ENCODE measurements around the gene LRRN3. TPM values are rescaled to one million over a fixed set of nuclear protein-coding genes. Genes with fewer than 3 reads are reported as not detected.

Gene LRRN3
- total and polyA plus RNA-seq, 2 experiments from 2014 or later: 3.7 to 6.8 TPM

DNA sequence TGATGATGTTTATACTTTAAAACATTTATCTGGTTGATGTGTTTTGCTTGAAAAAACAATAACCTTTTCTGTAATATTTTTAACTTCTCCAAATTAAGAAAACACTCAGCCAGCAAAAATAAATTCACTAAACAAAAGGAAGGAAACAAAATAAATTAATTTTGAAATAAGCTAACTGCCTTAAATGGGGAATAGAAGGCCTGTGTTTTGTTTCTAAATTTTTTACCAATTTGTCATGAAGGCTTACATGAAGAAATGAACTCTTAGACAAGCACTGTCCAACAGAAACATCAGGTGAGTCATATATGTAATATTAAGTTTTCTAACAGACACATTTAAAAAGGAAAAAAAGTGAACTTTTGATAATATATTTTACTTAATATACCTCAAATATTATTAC, 68.5 kb downstream of the LRRN3 start:
- DNase-seq (ENCODE audit: low spot score): no peak
- Histone ChIP-seq H3K9me2 (replicated peaks; ENCODE audit: insufficient read depth) (no peaks in the 10 kb centered on the region), H2AFZ (no peak overlapping the region), H3K79me2 (no peaks in the 10 kb centered on the region), H4K20me1 (ENCODE audit: insufficient read depth, poor library complexity, severe bottlenecking) (no peaks in the 10 kb centered on the region), H3K27ac (no peak overlapping the region), H3K4me2 (no peak overlapping the region), H3K36me3 (replicated peaks; ENCODE audit: insufficient read depth, low read depth) (no peaks in the 10 kb centered on the region), H3K27me3 (no peaks in the 10 kb centered on the region), H3K9me3 (ENCODE audit: low read depth) (no peaks in the 10 kb centered on the region), H3K4me1 (ENCODE audit: insufficient read depth) (no peaks in the 10 kb centered on the region), H3K4me3 (no peak overlapping the region)
- TF ChIP-seq EZH2 (IDR thresholded peaks at IDR 0.05; ENCODE audit: borderline replicate concordance) (no peak), EZH2phosphoT487 (IDR thresholded peaks at IDR 0.05; ENCODE audit: low read depth, severe bottlenecking, unreplicated experiment) (no peak)
- TF ChIP-seq, protein P1, sequence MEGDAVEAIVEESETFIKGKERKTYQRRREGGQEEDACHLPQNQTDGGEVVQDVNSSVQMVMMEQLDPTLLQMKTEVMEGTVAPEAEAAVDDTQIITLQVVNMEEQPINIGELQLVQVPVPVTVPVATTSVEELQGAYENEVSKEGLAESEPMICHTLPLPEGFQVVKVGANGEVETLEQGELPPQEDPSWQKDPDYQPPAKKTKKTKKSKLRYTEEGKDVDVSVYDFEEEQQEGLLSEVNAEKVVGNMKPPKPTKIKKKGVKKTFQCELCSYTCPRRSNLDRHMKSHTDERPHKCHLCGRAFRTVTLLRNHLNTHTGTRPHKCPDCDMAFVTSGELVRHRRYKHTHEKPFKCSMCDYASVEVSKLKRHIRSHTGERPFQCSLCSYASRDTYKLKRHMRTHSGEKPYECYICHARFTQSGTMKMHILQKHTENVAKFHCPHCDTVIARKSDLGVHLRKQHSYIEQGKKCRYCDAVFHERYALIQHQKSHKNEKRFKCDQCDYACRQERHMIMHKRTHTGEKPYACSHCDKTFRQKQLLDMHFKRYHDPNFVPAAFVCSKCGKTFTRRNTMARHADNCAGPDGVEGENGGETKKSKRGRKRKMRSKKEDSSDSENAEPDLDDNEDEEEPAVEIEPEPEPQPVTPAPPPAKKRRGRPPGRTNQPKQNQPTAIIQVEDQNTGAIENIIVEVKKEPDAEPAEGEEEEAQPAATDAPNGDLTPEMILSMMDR (IDR thresholded peaks at IDR 0.05; ENCODE audit: poor library complexity): no peak

DNA sequence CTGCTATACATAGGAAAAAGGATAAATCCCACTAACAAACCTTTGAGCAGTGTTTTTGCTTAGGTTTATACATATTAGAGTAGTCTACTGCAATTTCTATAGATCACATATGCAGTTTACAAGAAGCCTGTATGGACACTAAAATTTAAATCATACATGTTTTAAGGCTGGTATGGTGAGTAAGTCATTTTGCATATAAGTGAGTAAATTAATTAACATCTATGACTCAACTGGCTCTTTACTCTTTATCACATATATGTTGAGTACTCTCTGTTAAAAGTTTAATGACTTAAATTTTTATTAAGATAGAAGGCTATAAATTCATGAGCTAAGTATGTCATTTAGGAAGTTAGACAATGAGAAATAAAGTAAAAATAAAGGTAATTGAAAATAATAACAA, 69.4 kb downstream of the LRRN3 start:
- no peak for DNase-seq (ENCODE audit: low spot score)
- no peaks in the 10 kb centered on the region for H3K36me3 ChIP-seq (replicated peaks; ENCODE audit: insufficient read depth, low read depth)
- no peak overlapping the region for H3K27ac ChIP-seq
- H3K79me2 ChIP-seq: no peaks in the 10 kb centered on the region
- H2AFZ ChIP-seq: no peak overlapping the region
- H3K4me2 ChIP-seq: no peak overlapping the region
- no peaks in the 10 kb centered on the region for H3K9me3 ChIP-seq (ENCODE audit: low read depth)
- no peak overlapping the region for H3K4me3 ChIP-seq
- H4K20me1 ChIP-seq (ENCODE audit: insufficient read depth, poor library complexity, severe bottlenecking): no peaks in the 10 kb centered on the region
- H3K4me1 ChIP-seq (ENCODE audit: insufficient read depth): no peaks in the 10 kb centered on the region
- TF ChIP-seq, protein P1 (IDR thresholded peaks at IDR 0.05; ENCODE audit: poor library complexity): no peak
- TF ChIP-seq EZH2 (IDR thresholded peaks at IDR 0.05; ENCODE audit: borderline replicate concordance) (no peak), EZH2phosphoT487 (IDR thresholded peaks at IDR 0.05; ENCODE audit: low read depth, severe bottlenecking, unreplicated experiment) (no peak)
- H3K27me3 ChIP-seq: no peaks in the 10 kb centered on the region
- no peaks in the 10 kb centered on the region for H3K9me2 ChIP-seq (replicated peaks; ENCODE audit: insufficient read depth)

DNA sequence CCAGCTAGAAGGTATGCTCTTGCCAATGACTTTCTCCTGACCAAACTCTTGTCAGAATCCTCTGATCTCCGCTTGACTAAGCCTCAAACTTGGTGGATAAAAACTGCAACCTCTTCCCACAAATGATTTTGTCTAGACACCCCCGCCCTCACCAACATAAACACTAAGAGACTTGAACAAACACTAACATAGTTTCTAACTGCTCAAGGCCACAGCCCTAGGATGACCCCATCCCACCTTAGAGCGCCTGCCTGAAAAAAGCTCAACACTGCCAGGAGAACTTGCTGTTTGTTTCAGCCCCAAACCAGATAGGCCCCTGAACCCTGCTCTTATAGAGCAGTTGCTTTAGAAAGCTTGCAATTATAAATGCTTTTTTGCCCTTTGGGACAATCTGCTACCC, 71.8 kb downstream of the LRRN3 start:
- Histone ChIP-seq H3K79me2 (no peaks in the 10 kb centered on the region), H3K4me3 (no peak overlapping the region), H2AFZ (no peak overlapping the region), H3K4me1 (ENCODE audit: insufficient read depth) (no peaks in the 10 kb centered on the region), H3K4me2 (no peak overlapping the region), H3K36me3 (replicated peaks; ENCODE audit: insufficient read depth, low read depth) (no peaks in the 10 kb centered on the region), H4K20me1 (ENCODE audit: insufficient read depth, poor library complexity, severe bottlenecking) (no peaks in the 10 kb centered on the region), H3K27ac (no peak overlapping the region), H3K9me2 (replicated peaks; ENCODE audit: insufficient read depth) (no peaks in the 10 kb centered on the region), H3K9me3 (ENCODE audit: low read depth) (no peaks in the 10 kb centered on the region), H3K27me3 (no peaks in the 10 kb centered on the region)
- no peak for DNase-seq (ENCODE audit: low spot score)
- TF ChIP-seq EZH2 (IDR thresholded peaks at IDR 0.05; ENCODE audit: borderline replicate concordance): no peak
- TF ChIP-seq EZH2phosphoT487 (IDR thresholded peaks at IDR 0.05; ENCODE audit: low read depth, severe bottlenecking, unreplicated experiment): no peak
- TF ChIP-seq, protein P1 (IDR thresholded peaks at IDR 0.05; ENCODE audit: poor library complexity): no peak
- WGBS (ENCODE audit: low lambda C conversion rate, missing lambda C conversion rate): 84% methylated on average over 3 of the region's 3 CpGs

DNA sequence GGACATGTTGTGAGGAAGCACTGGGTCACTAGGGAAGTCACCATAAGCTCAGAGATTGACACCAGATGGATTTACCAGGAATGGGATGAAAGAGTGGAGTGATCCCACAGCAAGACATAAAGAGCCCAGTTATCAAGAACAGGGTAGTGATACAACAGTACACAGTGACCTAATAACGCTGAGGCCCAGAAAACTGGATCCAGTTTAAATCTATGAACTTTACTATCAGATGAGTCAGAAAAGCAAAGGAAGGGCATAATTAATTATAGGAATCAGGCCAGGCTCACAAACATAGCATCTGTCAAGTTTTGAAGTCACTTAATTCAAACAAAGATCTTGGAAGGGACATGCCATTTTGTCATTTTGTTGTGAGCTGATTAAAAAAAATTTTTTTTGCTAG, 73.5 kb downstream of the LRRN3 start:
- Histone ChIP-seq H3K4me3 (no peak overlapping the region), H3K9me3 (ENCODE audit: low read depth) (no peaks in the 10 kb centered on the region), H4K20me1 (ENCODE audit: insufficient read depth, poor library complexity, severe bottlenecking) (no peaks in the 10 kb centered on the region), H3K27ac (no peak overlapping the region), H3K9me2 (replicated peaks; ENCODE audit: insufficient read depth) (no peaks in the 10 kb centered on the region), H3K79me2 (no peaks in the 10 kb centered on the region), H3K4me1 (ENCODE audit: insufficient read depth) (no peaks in the 10 kb centered on the region), H3K4me2 (no peak overlapping the region), H3K36me3 (replicated peaks; ENCODE audit: insufficient read depth, low read depth) (no peaks in the 10 kb centered on the region), H3K27me3 (no peaks in the 10 kb centered on the region), H2AFZ (no peak overlapping the region)
- TF ChIP-seq, protein P1 (IDR thresholded peaks at IDR 0.05; ENCODE audit: poor library complexity): no peak
- TF ChIP-seq EZH2 (IDR thresholded peaks at IDR 0.05; ENCODE audit: borderline replicate concordance) (no peak), EZH2phosphoT487 (IDR thresholded peaks at IDR 0.05; ENCODE audit: low read depth, severe bottlenecking, unreplicated experiment) (no peak)
- WGBS (ENCODE audit: low lambda C conversion rate, missing lambda C conversion rate): 90% methylated on average over 1 of the region's 1 CpG
- no peak for DNase-seq (ENCODE audit: low spot score)

Data from hepatocyte (in vitro differentiated cells).